OCI-LY3 (cell line): ENCODE data around the gene GPR119.
"Not testable (repeated sequence)": the region's sequence is repeated elsewhere in the genome, so short reads cannot be mapped to it uniquely, and the experiment has no call there.

Experiments
- H2AFZ ChIP-seq: fragments of 200-600, 300-600 bp; shearing (Covaris generic); 2 replicates; pipeline ENCODE4 v1.6.0; 2014; ENCODE audit warnings: antibody characterized with exemption, low read depth, low read length
- H3K27ac ChIP-seq: fragments of 200-600, 300-600 bp; sonication (generic); 2 replicates; pipeline ENCODE4 v1.5.1; 2014; ENCODE audit warnings: mild to moderate bottlenecking, low read length, moderate library complexity, mixed read lengths
- H3K27me3 ChIP-seq: fragments of 200-600, 300-600 bp; sonication (generic); 2 replicates; pipeline ENCODE4 v1.6.1; 2014; ENCODE audit warnings: low read depth, low read length, mixed read lengths
- H3K36me3 ChIP-seq: fragments of 200-600, 300-600 bp; sonication (generic); replicated peaks from 2 replicates; pipeline ENCODE3; 2014; ENCODE audit warnings: low read depth, low read length, mixed read lengths
- H3K4me1 ChIP-seq: fragments of 300-600, 200-600 bp; sonication (generic); 2 replicates; pipeline ENCODE4 v1.6.1; 2014; ENCODE audit warnings: low read length, mixed read lengths
- H3K4me2 ChIP-seq: fragments of 200-600, 300-600 bp; sonication (generic); 2 replicates; pipeline ENCODE4 v1.6.1; 2014; ENCODE audit warnings: low read length, mixed read lengths
- H3K4me3 ChIP-seq: fragments of 300-600, 200-600 bp; sonication (generic); 2 replicates; pipeline ENCODE4 v1.5.1; 2014; ENCODE audit warnings: antibody characterized with exemption, mild to moderate bottlenecking, low read length, moderate library complexity
- H3K79me2 ChIP-seq: fragments of 300-600, 200-600 bp; shearing (Covaris generic); 2 replicates; pipeline ENCODE4 v1.6.1; 2014; ENCODE audit warnings: mild to moderate bottlenecking, low read length, mixed read lengths
- H3K9ac ChIP-seq: fragments of 300-600, 200-600 bp; shearing (Covaris generic); 2 replicates; pipeline ENCODE4 v1.6.0; 2014; ENCODE audit warnings: mild to moderate bottlenecking, low read length, moderate library complexity
- H3K9me3 ChIP-seq: fragments of 200-600, 300-600 bp; shearing (Covaris generic); 2 replicates; pipeline ENCODE4 v1.6.1; 2014; ENCODE audit warnings: low read length, mixed read lengths; ENCODE audit not compliant: insufficient read depth
- H4K20me1 ChIP-seq: fragments of 200-600, 300-600 bp; sonication (generic); 2 replicates; pipeline ENCODE4 v1.6.1; 2016; ENCODE audit warnings: low read length, mixed read lengths; ENCODE audit not compliant: insufficient read depth
- CTCF ChIP-seq: fragments of 200-600, 300-600 bp; sonication (generic); IDR thresholded peaks from 2 replicates; pipeline ENCODE4 v1.5.1; 2014; ENCODE audit warnings: antibody characterized with exemption, low read length, low read depth
- EZH2phosphoT487 ChIP-seq: fragments of 200-600 bp; shearing (Covaris generic); IDR thresholded peaks from 2 replicates; pipeline ENCODE4 v1.6.1; 2018; ENCODE audit warnings: antibody characterized with exemption, mixed run types, low read depth

GPR119 gene

GRCh38 chrX:130339408-130340222, 45.9 kb downstream of the GPR119 start, which contains the start of gene SLC25A14:
SLC25A14 (plus strand) TSS chrX:130339919; CDS start chrX:130340279, 360 bp downstream.
- Histone ChIP-seq H3K27ac (peak within 1 kb of the TSS; percentile 53), H3K27me3 (no peaks in the 10 kb centered on the region), H3K4me2 (peak within 1 kb of the TSS; percentile 88)

GRCh38 chrX:130338869-130339268, 46.6 kb downstream of the GPR119 start:
- peak overlapping the region; percentile 88 for H3K4me2 ChIP-seq
- not testable (repeated sequence) for H3K4me1 ChIP-seq, H3K36me3 ChIP-seq, H4K20me1 ChIP-seq, H3K27ac ChIP-seq, H3K79me2 ChIP-seq, H3K27me3 ChIP-seq, H2AFZ ChIP-seq, H3K9me3 ChIP-seq
- peak overlapping the region; percentile 92; the same call in 1 of the 2 replicates for H3K9ac ChIP-seq
- peak overlapping the region; percentile 96 for H3K4me3 ChIP-seq

More at GRCh38 chrX:130339408-130340222, 45.9 kb downstream of the GPR119 start, which contains the start of gene SLC25A14:
- no peaks in the 10 kb centered on the region for H3K79me2 ChIP-seq
- H3K4me3 ChIP-seq, result peak within 1 kb of the TSS; percentile 96
- H3K9ac ChIP-seq, result peak within 1 kb of the TSS; percentile 92
- peaks cover 4% of the 10 kb centered on the region; the same call in 1 of the 2 replicates for H3K4me1 ChIP-seq
- no peaks in the 10 kb centered on the region for H3K9me3 ChIP-seq
- H3K36me3 ChIP-seq, result no peaks in the 10 kb centered on the region
- TF ChIP-seq EZH2phosphoT487, result no peak
- no peak for TF ChIP-seq CTCF
- H2AFZ ChIP-seq, result peak within 1 kb of the TSS; percentile 92
- no peaks in the 10 kb centered on the region for H4K20me1 ChIP-seq

GRCh38 chrX:130336531-130336930, 48.9 kb downstream of the GPR119 start:
- Histone ChIP-seq H2AFZ (no peak overlapping the region), H3K27ac (no peak overlapping the region), H3K4me1 (peaks cover 4% of the 10 kb centered on the region; the same call in 1 of the 2 replicates), H3K36me3 (no peaks in the 10 kb centered on the region), H3K9ac (no peak overlapping the region), H3K27me3 (no peaks in the 10 kb centered on the region), H4K20me1 (no peaks in the 10 kb centered on the region), H3K4me2 (no peak overlapping the region), H3K9me3 (no peaks in the 10 kb centered on the region), H3K79me2 (no peaks in the 10 kb centered on the region), H3K4me3 (no peak overlapping the region)
- no peak for TF ChIP-seq EZH2phosphoT487
- TF ChIP-seq CTCF, result no peak
